Bronchial epithelial cell (primary cell): ENCODE results near the gene TBC1D9. TPM values are rescaled to one million over a fixed set of nuclear protein-coding genes. Genes with fewer than 3 reads are reported as not detected.
"Not testable (repeated sequence)": the region's sequence is repeated elsewhere in the genome, so short reads cannot be mapped to it uniquely, and the experiment has no call there.

Source experiments
- DNase-seq: peaks from one replicate; pipeline ENCODE4 v3.0.0-alpha.2; 2010; ENCODE audit warnings: low read depth
- FAIRE-seq: peaks from 2 replicates; lab custom pipeline; 2011; peaks lifted over from hg19 to GRCh38; lab: Jason Lieb, UNC
- H3K27me3 ChIP-seq: 2 replicates; pipeline ENCODE4 v1.5.1; 2011; ENCODE audit warnings: low read length; ENCODE audit not compliant: control insufficient read depth, insufficient read depth
- H3K36me3 ChIP-seq: 2 replicates; pipeline ENCODE4 v1.5.1; 2011; ENCODE audit warnings: low read length; ENCODE audit not compliant: control insufficient read depth, insufficient read depth
- H3K4me3 ChIP-seq: 2 replicates; pipeline ENCODE4 v1.5.1; 2011; ENCODE audit warnings: mild to moderate bottlenecking, low read depth, low read length, control low read depth
- CTCF ChIP-seq: IDR thresholded peaks from 2 replicates; pipeline ENCODE4 v1.5.1; 2011; ENCODE audit warnings: mild to moderate bottlenecking, moderate library complexity, low read length, control low read depth, inconsistent platforms; ENCODE audit not compliant: insufficient read depth, severe bottlenecking
- total RNA-seq: library from RNA; depleted of rRNA; stranded (reverse); fragments of >200 nt; gene quantifications from 2 replicates; pipeline ENCODE4 v1.2.1, GENCODE V29; 2014

Gene TBC1D9
- total RNA-seq, 1 donor from 2014 or later, result 17.1 TPM

- no peak for FAIRE-seq
- Histone ChIP-seq H3K27me3 (no peaks in the 10 kb centered on the region), H3K4me3 (no peak overlapping the region), H3K36me3 (no peaks in the 10 kb centered on the region)
- DNase-seq, result no peak
- TF ChIP-seq CTCF, result no peak
Observed at GRCh38 chr4:140753329-140753728, 2.9 kb downstream of the TBC1D9 start.

GRCh38 chr4:140752291-140753068 lies 3.7 kb downstream of the TBC1D9 start:
- H3K36me3 ChIP-seq, result no peaks in the 10 kb centered on the region
- no peak for FAIRE-seq
- no peaks in the 10 kb centered on the region for H3K27me3 ChIP-seq
- no peak for TF ChIP-seq CTCF
- DNase-seq, result no peak
- no peak overlapping the region for H3K4me3 ChIP-seq

- FAIRE-seq, result no peak
- no peak for TF ChIP-seq CTCF
- no peak overlapping the region for H3K4me3 ChIP-seq
- no peaks in the 10 kb centered on the region for H3K27me3 ChIP-seq
- H3K36me3 ChIP-seq, result no peaks in the 10 kb centered on the region
- DNase-seq, result no peak
Observed at GRCh38 chr4:140750470-140750869, 5.7 kb downstream of the TBC1D9 start.

- DNase-seq (no peak), FAIRE-seq (no peak)
- Histone ChIP-seq H3K4me3 (no peak overlapping the region), H3K36me3 (no peaks in the 10 kb centered on the region), H3K27me3 (no peaks in the 10 kb centered on the region)
- TF ChIP-seq CTCF, result no peak
Observed at GRCh38 chr4:140748171-140748570, 8.0 kb downstream of the TBC1D9 start.

GRCh38 chr4:140746546-140746945 lies 9.6 kb downstream of the TBC1D9 start:
- H3K27me3 ChIP-seq, DNase-seq, H3K36me3 ChIP-seq, FAIRE-seq, H3K4me3 ChIP-seq: not testable (repeated sequence)

GRCh38 chr4:140744421-140744820 lies 11.8 kb downstream of the TBC1D9 start:
- no peak for FAIRE-seq
- Histone ChIP-seq H3K36me3 (no peaks in the 10 kb centered on the region), H3K4me3 (no peak overlapping the region), H3K27me3 (no peaks in the 10 kb centered on the region)
- no peak for DNase-seq
- no peak for TF ChIP-seq CTCF
